Prostate gland (tissue), 2 donors: ENCODE results near the gene NR2F6.

ENCODE experiments used
- POLR2A ChIP-seq: fragments of 450-650 bp; IDR thresholded peaks from one replicate; pipeline ENCODE4 v1.6.1; 2016; ENCODE audit warnings: antibody characterized with exemption, mild to moderate bottlenecking
- POLR2AphosphoS5 ChIP-seq: sonication (generic); formaldehyde crosslinking; IDR thresholded peaks from one replicate; pipeline ENCODE4 v1.6.1; 2017; ENCODE audit warnings: antibody characterized with exemption
- TF ChIP-seq, protein P1 (sequence below), 4 experiments: fragments of 200-600 bp in 2 of 4; fragments of 450-650 bp in 2 of 4; sonication (generic) in 2 of 4; IDR thresholded peaks; 1 replicate in 3 of 4; 2 replicates in 1 of 4; pipeline ENCODE4 v1.5.1; 2016 to 2019; ENCODE audit warnings: antibody characterized with exemption in 4 of 4, mild to moderate bottlenecking in 2 of 4, moderate library complexity in 2 of 4

DNA sequence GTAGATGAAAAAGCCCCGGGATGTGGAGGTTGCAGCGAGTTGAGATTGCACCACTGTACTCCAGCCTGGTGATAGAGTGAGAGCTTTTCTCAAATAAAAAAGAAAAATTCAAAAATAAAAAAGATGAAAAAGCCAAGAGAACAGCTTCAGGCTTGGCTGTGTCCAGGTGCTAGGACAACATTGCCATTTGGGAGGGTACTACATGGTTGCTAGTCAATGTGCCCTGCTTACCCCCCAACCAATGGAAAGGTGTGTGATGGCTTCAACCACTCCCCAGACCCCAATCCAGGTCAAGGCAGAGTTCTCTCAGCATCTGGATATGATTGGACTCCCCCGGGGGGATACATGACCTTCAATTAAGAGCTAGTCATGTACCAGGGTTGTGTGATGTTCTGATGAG, 33.7 kb upstream of the NR2F6 start:
- TF ChIP-seq, protein P1, sequence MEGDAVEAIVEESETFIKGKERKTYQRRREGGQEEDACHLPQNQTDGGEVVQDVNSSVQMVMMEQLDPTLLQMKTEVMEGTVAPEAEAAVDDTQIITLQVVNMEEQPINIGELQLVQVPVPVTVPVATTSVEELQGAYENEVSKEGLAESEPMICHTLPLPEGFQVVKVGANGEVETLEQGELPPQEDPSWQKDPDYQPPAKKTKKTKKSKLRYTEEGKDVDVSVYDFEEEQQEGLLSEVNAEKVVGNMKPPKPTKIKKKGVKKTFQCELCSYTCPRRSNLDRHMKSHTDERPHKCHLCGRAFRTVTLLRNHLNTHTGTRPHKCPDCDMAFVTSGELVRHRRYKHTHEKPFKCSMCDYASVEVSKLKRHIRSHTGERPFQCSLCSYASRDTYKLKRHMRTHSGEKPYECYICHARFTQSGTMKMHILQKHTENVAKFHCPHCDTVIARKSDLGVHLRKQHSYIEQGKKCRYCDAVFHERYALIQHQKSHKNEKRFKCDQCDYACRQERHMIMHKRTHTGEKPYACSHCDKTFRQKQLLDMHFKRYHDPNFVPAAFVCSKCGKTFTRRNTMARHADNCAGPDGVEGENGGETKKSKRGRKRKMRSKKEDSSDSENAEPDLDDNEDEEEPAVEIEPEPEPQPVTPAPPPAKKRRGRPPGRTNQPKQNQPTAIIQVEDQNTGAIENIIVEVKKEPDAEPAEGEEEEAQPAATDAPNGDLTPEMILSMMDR (IDR thresholded peaks at IDR 0.05) = no peak
- TF ChIP-seq POLR2A (no peak), POLR2AphosphoS5 (no peak)
